ENCODE measurements around the gene PCCA.

DNA sequence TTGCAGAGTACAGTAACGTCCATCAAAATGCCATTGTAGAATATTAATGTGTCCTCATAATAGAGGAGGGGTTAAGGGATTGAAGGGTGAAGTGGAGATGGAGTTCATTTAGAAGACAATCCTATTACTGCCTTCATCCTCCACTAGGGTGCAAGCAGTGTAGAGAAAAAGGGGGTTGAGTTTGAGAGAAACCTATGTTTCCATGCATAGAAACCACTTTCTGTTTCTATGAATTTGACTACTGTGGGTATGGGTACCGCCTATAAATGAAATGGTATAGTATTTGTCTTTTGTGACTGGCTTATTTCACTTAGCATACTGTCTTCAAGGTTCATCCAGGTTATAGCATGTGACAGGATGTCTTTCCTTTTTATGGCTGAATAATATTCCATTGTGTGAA is 343.7 kb downstream of the PCCA start:
- TF ChIP-seq EP300 (IDR thresholded peaks at IDR 0.05) = no peak
- TF ChIP-seq, protein P1, sequence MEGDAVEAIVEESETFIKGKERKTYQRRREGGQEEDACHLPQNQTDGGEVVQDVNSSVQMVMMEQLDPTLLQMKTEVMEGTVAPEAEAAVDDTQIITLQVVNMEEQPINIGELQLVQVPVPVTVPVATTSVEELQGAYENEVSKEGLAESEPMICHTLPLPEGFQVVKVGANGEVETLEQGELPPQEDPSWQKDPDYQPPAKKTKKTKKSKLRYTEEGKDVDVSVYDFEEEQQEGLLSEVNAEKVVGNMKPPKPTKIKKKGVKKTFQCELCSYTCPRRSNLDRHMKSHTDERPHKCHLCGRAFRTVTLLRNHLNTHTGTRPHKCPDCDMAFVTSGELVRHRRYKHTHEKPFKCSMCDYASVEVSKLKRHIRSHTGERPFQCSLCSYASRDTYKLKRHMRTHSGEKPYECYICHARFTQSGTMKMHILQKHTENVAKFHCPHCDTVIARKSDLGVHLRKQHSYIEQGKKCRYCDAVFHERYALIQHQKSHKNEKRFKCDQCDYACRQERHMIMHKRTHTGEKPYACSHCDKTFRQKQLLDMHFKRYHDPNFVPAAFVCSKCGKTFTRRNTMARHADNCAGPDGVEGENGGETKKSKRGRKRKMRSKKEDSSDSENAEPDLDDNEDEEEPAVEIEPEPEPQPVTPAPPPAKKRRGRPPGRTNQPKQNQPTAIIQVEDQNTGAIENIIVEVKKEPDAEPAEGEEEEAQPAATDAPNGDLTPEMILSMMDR (IDR thresholded peaks at IDR 0.05) = no peak

Data from esophagus muscularis mucosa (tissue), 3 donors.